ENCODE measurements around the gene PRRC2A.
"Not testable (repeated sequence)": the region's sequence is repeated elsewhere in the genome, so short reads cannot be mapped to it uniquely, and the experiment has no call there.

PRRC2A gene

DNA sequence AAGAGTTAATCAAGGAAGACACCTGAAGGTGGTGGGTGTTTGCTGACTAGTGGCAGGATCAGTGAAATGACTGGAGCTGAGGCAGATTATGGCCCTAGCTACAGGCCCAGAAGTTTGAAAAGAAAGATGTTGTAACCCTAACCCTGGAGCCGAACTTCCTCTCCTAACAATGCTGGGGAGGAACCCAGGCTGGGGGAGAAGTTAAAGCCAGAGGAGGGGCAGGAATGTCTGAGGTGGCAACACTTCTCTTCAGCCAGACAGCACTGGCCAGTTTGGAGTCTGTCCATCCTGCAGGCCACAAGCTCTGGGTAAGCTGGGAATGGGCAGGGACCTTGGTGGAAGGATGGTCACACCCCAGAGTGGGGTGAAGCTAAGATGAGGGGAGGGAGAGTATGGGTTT lies 34.5 kb upstream of the PRRC2A start, which contains the start of gene LST1:
LST1 (plus strand) TSS at position 270 of the 400 bp plus-strand sequence. CDS start 1,023 bp downstream, outside the sequence.
- no peak for DNase-seq

DNA sequence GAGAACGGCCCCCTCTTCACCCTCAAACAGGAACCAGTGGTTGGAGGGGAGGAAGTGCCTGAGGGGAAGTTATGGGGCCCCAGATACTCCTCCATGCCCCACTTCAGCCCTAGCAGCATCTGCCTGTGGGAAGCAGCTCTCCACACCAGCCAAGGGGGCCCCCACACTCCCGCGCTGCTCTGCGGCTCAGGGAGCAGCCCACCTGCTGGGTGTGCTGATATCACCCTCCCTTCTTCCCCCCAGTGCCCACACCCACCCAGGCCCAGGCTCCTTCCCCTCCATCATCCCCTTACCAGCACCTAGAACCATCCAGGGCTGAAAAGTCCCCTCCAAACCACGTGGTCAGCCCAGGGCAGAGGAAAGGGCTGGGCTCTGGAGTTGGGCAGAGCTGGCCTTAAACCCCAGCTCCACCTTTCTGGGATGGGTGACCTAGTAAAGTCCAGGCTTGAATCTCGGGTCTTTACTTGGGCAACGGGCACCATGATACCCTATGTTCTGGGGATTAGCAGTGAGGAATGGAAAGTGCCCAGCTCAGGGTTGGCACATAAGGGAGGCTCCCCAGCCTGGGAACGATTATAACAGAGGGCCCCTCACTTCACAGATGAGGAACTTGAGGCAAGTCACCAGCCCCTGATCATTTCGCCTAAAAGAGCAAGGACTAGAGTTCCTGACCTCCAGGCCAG lies 33.8 kb upstream of the PRRC2A start:
- no peak for DNase-seq

- no peak for DNase-seq
Observed at GRCh38 chr6:31587791-31588777, 32.4 kb upstream of the PRRC2A start.

GRCh38 chr6:31588871-31589650 lies 31.5 kb upstream of the PRRC2A start:
- no peak for DNase-seq

DNA sequence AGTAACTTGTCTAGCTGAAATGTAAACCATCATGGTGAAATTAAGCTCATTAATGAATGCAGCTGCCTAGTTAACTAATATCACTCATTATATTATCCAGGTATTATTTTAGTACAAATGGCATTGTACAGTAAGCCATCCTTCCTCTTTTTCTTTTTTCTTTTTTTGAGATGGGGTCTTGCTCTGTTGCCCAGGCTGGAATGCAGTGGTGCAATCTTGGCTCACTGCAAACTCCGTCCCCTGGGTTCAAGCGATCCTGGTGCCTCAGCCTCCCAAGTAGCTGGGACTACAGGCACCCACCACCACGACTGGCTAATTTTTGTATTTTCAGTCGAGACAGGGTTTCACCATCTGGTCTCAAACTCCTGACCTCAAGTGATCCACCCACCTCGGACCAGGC lies 29.8 kb upstream of the PRRC2A start:
- DNase-seq, result not testable (repeated sequence)

DNA sequence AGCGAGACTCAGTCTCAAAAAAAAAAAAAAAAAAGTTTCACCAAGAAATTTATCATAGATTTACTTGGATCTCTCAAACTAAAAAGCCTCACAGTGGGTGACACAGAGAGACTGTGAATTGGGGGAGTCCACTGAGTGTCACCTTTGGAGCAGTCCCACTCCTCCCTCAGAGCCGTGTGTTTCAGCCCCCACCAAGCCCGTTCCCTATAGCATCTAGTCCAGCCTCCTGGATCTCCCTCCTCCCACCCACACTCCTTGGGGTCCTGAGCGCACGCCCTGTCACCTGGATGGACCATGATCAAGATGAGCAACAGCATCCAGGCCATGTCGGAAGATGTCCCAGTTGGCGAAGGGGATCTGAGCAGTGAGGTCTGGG lies 28.1 kb upstream of the PRRC2A start:
- DNase-seq, result no peak

- no peak for DNase-seq
Observed at GRCh38 chr6:31597006-31597405, 23.5 kb upstream of the PRRC2A start.

DNA sequence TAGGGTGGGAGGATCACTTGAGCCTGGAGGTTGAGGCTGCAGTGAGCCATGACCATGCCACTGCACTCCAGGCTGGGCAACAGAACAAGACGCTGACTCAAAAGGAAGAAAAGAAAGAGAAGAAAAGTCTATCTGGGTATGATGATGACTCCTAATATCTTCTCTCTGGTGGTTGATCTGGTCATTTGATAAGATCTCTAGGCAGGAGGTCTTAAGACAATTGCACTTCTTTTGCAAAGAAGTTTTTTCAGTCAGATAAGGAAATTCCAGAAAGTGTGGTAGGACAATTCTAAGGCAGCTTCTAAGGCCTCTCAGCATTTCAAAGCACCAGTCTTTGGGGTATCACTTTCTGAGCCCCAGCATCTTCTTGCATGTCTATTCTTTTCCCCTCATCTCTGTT lies 13.2 kb upstream of the PRRC2A start:
- DNase-seq, result no peak

GRCh38 chr6:31609519-31610406 lies 10.8 kb upstream of the PRRC2A start:
- no peak for DNase-seq

- DNase-seq, result no peak
Observed at GRCh38 chr6:31610968-31611367, 9.5 kb upstream of the PRRC2A start.

- no peak for DNase-seq
Observed at GRCh38 chr6:31614075-31614619, 6.4 kb upstream of the PRRC2A start.

DNA sequence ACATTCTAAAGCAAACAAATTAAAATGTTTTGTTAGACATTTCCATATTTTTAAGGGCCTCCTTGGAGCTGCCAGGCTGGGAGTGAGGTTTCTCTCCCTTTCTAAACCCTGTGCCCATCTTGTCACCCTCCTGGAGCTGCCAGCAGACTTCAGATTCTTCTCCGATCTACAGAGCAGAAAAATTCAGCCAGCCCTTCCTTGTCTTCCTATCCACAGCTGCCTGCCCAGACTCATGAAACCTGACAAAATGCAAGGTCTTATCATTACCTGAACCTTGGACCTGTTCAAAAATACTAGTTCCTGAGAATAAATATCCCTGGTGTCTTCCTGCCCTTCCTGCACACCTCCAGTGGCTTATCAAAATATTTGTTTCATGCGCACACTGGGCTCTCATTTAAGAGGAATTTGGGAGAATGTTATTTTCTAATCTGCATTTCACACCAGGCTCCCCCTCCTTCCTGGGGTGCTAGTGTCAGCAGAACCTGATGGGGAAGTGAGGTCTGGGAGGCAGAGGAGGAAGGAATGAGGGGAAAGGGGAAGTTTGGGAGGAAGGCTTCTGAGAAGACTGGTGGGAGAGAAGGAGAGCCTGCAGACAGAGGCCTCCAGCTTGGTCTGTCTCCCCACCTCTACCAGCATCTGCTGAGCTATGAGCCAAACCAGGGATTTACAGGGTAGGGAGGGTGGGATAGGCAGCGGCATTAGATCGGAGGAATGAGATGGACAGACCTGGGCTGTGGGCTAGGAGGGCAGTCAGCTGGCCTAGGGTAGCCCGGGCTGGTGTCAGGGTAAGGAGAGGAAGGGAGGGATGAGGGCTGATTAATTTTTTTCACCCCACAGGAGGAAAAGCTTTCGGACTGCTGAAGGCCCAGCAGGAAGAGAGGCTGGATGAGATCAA lies 5.6 kb upstream of the PRRC2A start, which contains the start of gene AIF1:
AIF1 (plus strand) TSS at position 551 of the 895 bp plus-strand sequence; CDS start at position 647, 96 bp downstream.
- no peak for DNase-seq

DNA sequence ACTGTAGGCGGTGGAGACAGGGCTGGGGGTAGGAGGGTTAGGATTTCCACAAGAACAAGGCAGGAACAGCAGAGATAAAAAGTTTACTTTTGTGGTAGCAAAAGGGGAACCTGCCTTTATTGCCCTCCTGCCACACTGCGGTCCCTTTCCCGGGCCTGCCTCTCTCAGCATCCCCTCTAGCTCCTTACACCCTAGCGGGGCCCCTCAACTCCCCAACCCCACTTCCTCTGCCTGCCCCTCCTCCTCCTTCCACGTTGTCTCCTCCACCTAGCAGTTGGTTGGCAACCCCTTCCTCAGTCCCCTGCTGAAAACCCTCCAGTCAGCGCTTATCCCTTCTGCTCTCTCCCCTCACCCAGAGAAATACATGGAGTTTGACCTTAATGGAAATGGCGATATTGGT lies 4.8 kb upstream of the PRRC2A start:
- peak; percentile 75 for DNase-seq

DNA sequence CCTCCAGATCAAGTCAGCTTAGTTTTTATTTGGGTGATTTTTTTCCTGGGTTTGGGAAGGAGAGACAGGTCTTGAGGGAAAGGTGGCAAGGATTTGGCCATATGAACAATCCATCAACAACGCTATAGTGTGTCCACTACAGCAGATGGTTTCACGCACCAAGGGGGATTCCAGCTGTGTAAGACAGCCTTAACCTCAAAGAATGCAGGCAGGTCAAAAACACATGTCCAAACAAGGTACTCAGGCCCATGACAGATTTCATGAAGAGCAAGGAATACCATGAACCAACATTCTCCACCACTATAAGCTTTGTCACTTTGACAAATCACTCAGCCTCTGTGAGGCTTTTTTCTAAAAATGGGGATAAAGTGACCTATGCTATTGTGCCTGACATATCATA lies 3.5 kb upstream of the PRRC2A start:
- DNase-seq, result no peak

- peak; percentile 94 for DNase-seq
Observed at GRCh38 chr6:31619805-31620585, 520 bp upstream of the PRRC2A start.

DNA sequence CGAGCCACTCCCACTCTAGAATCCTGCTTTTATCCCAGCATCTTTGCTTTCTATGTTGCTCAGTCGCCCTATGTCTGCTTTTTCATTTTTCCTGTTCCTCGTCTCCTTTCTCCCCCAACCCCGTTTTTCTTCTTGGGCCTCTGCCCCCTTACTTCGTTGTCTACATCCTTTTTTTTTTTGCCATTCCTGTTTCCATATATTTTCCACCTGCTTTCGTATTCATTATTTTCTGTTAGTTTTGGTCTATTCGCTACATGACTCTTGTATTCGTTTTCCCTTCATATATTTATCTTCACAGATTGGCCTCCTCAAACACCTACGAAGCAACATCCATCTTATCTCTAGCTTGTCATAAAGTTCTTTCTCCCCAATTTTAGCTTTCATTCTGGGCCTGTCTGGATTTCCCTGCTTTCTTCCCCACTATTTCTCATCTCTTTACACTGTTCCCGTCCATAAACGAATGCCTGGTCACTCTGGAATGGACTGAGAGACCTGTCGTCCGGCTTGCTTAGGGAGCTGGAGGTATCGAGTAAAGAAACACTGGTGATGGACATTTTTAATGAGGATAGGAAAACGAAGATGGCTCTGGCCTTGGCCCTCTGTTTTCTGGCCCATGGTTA lies 915 bp downstream of the PRRC2A start:
- no peak for DNase-seq

DNA sequence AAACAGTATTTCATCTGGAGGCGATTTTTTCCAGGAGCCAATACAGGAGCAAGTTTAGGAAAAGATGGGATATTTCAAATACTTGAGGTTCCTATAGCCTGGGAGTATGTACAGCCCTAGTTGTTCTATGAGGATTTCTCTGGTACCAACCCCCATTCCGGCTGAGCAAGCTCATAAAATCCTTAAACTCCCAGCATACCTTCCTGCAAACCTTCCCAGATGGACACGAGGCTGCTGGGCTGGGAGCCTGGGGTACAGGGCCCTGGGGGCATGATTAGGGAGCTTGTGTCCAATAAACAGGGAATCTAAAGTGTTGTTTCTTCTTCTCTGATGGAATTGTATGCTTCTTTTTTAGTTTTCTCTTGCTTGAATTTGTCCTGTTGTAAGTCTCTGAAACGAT lies 1.5 kb downstream of the PRRC2A start:
- DNase-seq, result no peak

DNA sequence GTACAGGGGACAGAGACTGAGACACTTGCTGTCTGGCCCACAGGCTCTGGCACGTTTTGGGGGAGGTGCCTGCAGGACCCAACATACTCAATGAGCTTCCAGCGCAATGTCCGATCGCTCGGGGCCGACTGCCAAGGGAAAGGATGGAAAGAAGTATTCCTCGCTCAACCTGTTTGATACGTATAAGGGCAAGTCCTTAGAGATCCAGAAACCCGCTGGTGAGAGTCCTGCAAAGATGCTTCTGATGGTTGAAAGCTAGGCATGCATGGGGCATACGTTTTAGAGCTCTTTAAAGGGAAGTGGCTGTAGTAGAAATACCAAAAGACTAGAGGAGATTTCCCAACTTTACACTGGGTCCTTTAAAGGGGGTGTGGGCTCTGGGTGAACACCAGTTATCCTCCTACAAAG lies 2.2 kb downstream of the PRRC2A start:
- DNase-seq, result no peak

DNA sequence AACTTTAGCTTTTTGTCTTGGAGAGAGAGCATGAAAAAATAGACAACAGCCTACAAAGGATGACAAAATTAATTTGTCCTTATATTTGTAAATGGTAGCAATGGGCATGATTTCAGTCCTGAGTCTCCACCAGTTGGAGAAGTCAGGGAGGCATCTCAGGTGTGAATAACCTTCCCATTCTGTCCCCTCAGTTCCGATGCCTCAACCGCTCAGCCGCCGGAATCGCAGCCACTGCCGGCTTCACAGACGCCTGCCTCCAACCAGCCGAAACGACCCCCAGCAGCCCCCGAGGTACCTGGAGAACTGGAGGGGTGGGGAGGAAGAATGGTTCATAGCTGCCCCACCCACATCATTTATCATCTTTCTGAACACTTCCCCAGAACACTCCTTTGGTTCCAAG lies 3.6 kb downstream of the PRRC2A start:
- no peak for DNase-seq
